ENCODE results near the gene NHERF2. TPM values are rescaled to one million over a fixed set of nuclear protein-coding genes. Genes with fewer than 3 reads are reported as not detected.
A peak's percentile ranks its signal among the peaks of the same experiment; 100 is the strongest.

NHERF2 gene
- total RNA-seq, 4 donors from 2014 or later = 45.3 to 130 (median 88.3) TPM

DNA sequence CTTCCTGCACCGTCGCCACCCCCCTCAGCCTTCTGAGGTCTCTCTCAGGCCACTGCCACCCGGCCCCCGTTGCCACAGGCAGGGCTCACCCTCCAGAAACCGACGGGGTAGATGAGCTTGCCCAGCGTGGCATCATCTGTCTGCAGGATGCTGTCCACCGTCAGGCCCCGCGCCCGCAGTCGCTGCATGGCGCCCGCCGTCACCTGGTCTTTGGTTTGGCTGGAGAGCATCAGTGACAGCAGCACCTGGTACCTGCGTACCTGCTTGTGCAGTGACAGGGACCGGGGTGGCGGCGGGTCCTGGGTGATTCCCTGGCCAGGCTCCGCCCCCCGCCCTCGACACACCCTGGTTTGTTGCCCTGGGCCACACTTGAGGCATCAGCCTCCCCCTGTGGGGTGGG is 17.8 kb downstream of the NHERF2 start:
- intact Hi-C loops (cut with DNase I) = no loop called here
- DNase-seq (ENCODE audit: extremely low spot score) = no peak
- Histone ChIP-seq H3K36me3 (peaks cover 0 to 19% (median 2%) of the 10 kb centered on the region in 4 donors), H3K4me3 (no peak overlapping the region), H3K27me3 (no peaks in the 10 kb centered on the region), H3K27ac (replicated peaks in 1 of 4) (peak overlapping the region in 2 of 4 donors; percentile 4 to 15), H3K4me1 (peaks cover 72 to 87% (median 82%) of the 10 kb centered on the region in 4 donors), H3K9me3 (no peaks in the 10 kb centered on the region)
- no peak for TF ChIP-seq EP300 (IDR thresholded peaks at IDR 0.05)
- TF ChIP-seq POLR2A (IDR thresholded peaks at IDR 0.05; ENCODE audit: low read depth) = no peak
- TF ChIP-seq POLR2AphosphoS5 (IDR thresholded peaks at IDR 0.05) = no peak
- TF ChIP-seq, protein P1, sequence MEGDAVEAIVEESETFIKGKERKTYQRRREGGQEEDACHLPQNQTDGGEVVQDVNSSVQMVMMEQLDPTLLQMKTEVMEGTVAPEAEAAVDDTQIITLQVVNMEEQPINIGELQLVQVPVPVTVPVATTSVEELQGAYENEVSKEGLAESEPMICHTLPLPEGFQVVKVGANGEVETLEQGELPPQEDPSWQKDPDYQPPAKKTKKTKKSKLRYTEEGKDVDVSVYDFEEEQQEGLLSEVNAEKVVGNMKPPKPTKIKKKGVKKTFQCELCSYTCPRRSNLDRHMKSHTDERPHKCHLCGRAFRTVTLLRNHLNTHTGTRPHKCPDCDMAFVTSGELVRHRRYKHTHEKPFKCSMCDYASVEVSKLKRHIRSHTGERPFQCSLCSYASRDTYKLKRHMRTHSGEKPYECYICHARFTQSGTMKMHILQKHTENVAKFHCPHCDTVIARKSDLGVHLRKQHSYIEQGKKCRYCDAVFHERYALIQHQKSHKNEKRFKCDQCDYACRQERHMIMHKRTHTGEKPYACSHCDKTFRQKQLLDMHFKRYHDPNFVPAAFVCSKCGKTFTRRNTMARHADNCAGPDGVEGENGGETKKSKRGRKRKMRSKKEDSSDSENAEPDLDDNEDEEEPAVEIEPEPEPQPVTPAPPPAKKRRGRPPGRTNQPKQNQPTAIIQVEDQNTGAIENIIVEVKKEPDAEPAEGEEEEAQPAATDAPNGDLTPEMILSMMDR (IDR thresholded peaks at IDR 0.05) = no peak
- WGBS = no CpG with 5 or more reads among the region's 22 CpGs

- peak overlapping the region; percentile 74 to 92 (median 88) for H3K4me3 ChIP-seq
- intact Hi-C loops (cut with DNase I) = no loop called here
- DNase-seq (ENCODE audit: extremely low spot score) = no peak
- WGBS = 91% methylated on average over 20 of the region's 21 CpGs
- peak overlapping the region in 3 of 4 donors; percentile 79 to 80 (median 80) for H3K27ac ChIP-seq (replicated peaks in 1 of 4)
- TF ChIP-seq POLR2A (IDR thresholded peaks at IDR 0.05; ENCODE audit: low read depth) (no peak), EP300 (IDR thresholded peaks at IDR 0.05) (no peak)
- H3K9me3 ChIP-seq = no peaks in the 10 kb centered on the region
- H3K27me3 ChIP-seq = no peaks in the 10 kb centered on the region
- peaks cover 0 to 33% (median 14%) of the 10 kb centered on the region in 4 donors for H3K36me3 ChIP-seq
- H3K4me1 ChIP-seq = peaks cover 58 to 72% (median 65%) of the 10 kb centered on the region in 4 donors
These were observed 19.5 kb downstream of the NHERF2 start for GRCh38 chr16:2045965-2046892.

DNA sequence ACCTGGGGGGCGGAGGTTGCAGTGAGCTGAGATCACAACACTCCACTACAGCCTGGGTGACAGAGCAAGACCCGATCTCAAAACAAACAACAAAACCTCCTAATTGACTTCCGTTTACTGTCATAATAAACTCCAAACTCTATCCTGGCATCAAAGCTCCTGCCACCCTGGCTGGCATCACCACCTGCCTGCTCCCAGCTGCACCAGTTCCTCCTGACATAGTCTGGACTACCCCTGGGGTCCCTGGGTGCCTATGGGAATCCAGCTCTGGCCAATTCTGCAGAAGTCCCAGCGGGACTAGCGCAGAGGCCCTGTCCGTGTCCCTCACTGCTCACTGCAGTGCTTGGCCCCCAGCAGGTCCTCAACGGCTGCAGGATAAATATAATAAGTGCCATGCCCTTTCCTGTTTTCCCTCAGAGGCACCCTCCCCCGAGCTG is 20.2 kb downstream of the NHERF2 start:
- intact Hi-C loops (cut with DNase I) = no loop called here
- H3K36me3 ChIP-seq = peaks cover 0 to 40% (median 21%) of the 10 kb centered on the region in 4 donors
- peak overlapping the region; percentile 74 to 92 (median 88) for H3K4me3 ChIP-seq
- TF ChIP-seq, protein P1 (IDR thresholded peaks at IDR 0.05) = no peak
- peak; percentile 5 to 43 for TF ChIP-seq POLR2AphosphoS5 (IDR thresholded peaks at IDR 0.05)
- H3K27me3 ChIP-seq = no peaks in the 10 kb centered on the region
- H3K4me1 ChIP-seq = peaks cover 56 to 68% (median 62%) of the 10 kb centered on the region in 4 donors
- no peaks in the 10 kb centered on the region for H3K9me3 ChIP-seq
- peak overlapping the region; percentile 79 to 81 (median 80) for H3K27ac ChIP-seq (replicated peaks in 1 of 4)
- DNase-seq (ENCODE audit: extremely low spot score) = no peak
- 16% methylated on average over 8 of the region's 8 CpGs for WGBS

DNA sequence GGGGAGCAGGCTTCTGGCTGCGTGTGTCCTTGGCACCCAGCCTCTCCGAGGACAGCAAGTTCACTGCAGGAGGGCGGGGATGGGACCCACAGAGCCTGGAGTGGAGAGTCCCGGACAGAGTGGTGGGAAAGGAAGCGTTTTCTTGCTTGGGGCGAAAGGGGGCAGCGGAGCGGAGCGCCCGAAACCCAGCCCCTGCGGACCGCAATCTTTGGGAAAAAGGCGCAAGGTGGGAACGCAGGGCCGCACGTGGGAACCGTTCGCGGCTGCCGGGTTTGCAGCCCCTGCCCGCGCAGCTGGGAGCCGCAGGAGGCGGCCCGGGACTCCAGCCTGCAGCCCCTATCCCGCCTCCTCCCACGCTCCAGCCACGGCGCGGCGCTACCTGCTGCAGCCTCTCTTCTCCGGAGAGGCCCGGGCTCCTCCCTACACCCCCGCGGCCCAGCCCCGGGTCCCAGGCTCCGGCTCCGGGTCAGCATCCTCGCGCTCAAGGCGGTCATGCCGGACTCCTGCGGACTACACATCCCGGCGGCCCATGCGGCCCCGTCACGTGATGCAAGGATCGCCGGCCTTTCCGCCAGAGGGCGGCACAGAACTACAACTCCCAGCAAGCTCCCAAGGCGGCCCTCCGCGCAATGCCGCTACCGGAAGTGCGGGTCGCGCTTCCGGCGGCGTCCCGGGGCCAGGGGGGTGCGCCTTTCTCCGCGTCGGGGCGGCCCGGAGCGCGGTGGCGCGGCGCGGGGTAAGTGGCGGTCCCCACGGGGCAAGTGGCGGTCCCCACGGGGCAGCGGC is 20.8 kb downstream of the NHERF2 start, which contains the start of the genes NTHL1 and TSC2:
TSS of gene NTHL1 (minus strand) at position 505 of the 786 bp plus-strand sequence. CDS start at position 494, 11 bp downstream.
TSS of gene TSC2 (plus strand) at position 656 of the 786 bp plus-strand sequence. CDS start 631 bp downstream, outside the sequence.
- DNase-seq (ENCODE audit: extremely low spot score) = peak; percentile 99
- TF ChIP-seq, protein P1 (IDR thresholded peaks at IDR 0.05) = peak; percentile 34 to 61 (median 48)
- TF ChIP-seq POLR2A (IDR thresholded peaks at IDR 0.05; ENCODE audit: low read depth) (no peak), POLR2AphosphoS5 (IDR thresholded peaks at IDR 0.05) (peak; percentile 63 to 94), EP300 (IDR thresholded peaks at IDR 0.05) (no peak)
- peak within 1 kb of the TSS; percentile 79 to 81 (median 80) for H3K27ac ChIP-seq (replicated peaks in 1 of 4)
- H3K4me1 ChIP-seq = peaks cover 50 to 62% (median 57%) of the 10 kb centered on the region in 4 donors
- peaks cover 0 to 42% (median 27%) of the 10 kb centered on the region in 4 donors for H3K36me3 ChIP-seq
- no peaks in the 10 kb centered on the region for H3K9me3 ChIP-seq
- WGBS = 0% methylated on average over 26 of the region's 81 CpGs
- intact Hi-C loops (cut with DNase I) = no loop called here
- no peaks in the 10 kb centered on the region for H3K27me3 ChIP-seq
- H3K4me3 ChIP-seq = peak within 1 kb of the TSS; percentile 74 to 92 (median 88)

Measured in esophagus muscularis mucosa (tissue), 4 donors.